HL-60 (cell line): Measurements from ENCODE around the gene PARP12.

ENCODE experiments used
- DNase-seq, 2 experiments: peaks; one replicate each; pipeline ENCODE4 v3.0.0-alpha.2; 2010 to 2020; ENCODE audit warnings: low read depth in 1 of 2, low spot score in 1 of 2
- H3K27ac ChIP-seq: fragments of 250-450 bp; sonication (Bioruptor Pico); replicated peaks from 2 replicates; pipeline ENCODE4 v1.5.1; 2020; ENCODE audit warnings: mild to moderate bottlenecking, moderate library complexity
- H3K27me3 ChIP-seq: fragments of 250-450 bp; sonication (Bioruptor Pico); 2 replicates; pipeline ENCODE4 v1.5.1; 2021; ENCODE audit warnings: mild to moderate bottlenecking, moderate library complexity; ENCODE audit not compliant: insufficient read depth, poor library complexity, severe bottlenecking
- H3K4me3 ChIP-seq: replicated peaks from 2 replicates; pipeline ENCODE4 v1.5.1; 2011; ENCODE audit warnings: mild to moderate bottlenecking, control low read depth, low read length; ENCODE audit not compliant: insufficient read depth
- GABPA ChIP-seq: IDR thresholded peaks from 2 replicates; pipeline ENCODE4 v1.6.1; 2012; ENCODE audit warnings: low read depth
- POLR2AphosphoS5 ChIP-seq: IDR thresholded peaks from 2 replicates; pipeline ENCODE4 v1.6.1; 2012; ENCODE audit warnings: low read depth
- SPI1 ChIP-seq: IDR thresholded peaks from 2 replicates; pipeline ENCODE4 v1.6.1; 2012; ENCODE audit warnings: low read depth, mild to moderate bottlenecking, borderline replicate concordance
- TF ChIP-seq, protein P1 (sequence below): IDR thresholded peaks from one replicate; pipeline ENCODE4 v1.5.1; 2011; ENCODE audit warnings: low read length, control low read depth, inconsistent platforms; ENCODE audit not compliant: insufficient read depth
- TF ChIP-seq, protein P2 (sequence below): IDR thresholded peaks from 2 replicates; pipeline ENCODE4 v1.6.1; 2012; ENCODE audit warnings: low read depth; ENCODE audit not compliant: insufficient replicate concordance

PARP12 gene

DNA sequence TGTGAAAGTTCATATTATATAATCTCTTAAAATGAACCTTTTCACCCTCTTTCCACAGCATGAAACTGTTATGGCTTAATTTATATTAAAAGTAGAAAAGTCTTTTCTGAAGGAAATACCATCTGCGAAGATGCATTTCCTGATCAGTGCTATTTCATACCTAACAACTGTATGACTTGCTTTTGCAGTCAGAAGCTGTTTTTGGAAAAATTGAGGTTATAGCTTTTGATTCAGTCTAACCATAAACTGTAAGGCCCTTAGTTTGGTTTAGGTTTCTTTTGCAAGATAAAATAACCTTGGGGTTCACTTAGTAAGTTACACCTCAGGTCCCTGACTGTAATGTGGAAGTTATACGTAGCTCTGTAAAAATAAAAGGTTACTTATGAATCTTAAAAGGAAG lies 22.7 kb upstream of the PARP12 start:
- Histone ChIP-seq H3K27me3 (no peaks in the 10 kb centered on the region), H3K4me3 (no peak overlapping the region), H3K27ac (no peak overlapping the region)
- TF ChIP-seq, protein P1, sequence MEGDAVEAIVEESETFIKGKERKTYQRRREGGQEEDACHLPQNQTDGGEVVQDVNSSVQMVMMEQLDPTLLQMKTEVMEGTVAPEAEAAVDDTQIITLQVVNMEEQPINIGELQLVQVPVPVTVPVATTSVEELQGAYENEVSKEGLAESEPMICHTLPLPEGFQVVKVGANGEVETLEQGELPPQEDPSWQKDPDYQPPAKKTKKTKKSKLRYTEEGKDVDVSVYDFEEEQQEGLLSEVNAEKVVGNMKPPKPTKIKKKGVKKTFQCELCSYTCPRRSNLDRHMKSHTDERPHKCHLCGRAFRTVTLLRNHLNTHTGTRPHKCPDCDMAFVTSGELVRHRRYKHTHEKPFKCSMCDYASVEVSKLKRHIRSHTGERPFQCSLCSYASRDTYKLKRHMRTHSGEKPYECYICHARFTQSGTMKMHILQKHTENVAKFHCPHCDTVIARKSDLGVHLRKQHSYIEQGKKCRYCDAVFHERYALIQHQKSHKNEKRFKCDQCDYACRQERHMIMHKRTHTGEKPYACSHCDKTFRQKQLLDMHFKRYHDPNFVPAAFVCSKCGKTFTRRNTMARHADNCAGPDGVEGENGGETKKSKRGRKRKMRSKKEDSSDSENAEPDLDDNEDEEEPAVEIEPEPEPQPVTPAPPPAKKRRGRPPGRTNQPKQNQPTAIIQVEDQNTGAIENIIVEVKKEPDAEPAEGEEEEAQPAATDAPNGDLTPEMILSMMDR, result no peak
- TF ChIP-seq SPI1 (no peak), GABPA (no peak), POLR2AphosphoS5 (no peak)
- TF ChIP-seq, protein P2, sequence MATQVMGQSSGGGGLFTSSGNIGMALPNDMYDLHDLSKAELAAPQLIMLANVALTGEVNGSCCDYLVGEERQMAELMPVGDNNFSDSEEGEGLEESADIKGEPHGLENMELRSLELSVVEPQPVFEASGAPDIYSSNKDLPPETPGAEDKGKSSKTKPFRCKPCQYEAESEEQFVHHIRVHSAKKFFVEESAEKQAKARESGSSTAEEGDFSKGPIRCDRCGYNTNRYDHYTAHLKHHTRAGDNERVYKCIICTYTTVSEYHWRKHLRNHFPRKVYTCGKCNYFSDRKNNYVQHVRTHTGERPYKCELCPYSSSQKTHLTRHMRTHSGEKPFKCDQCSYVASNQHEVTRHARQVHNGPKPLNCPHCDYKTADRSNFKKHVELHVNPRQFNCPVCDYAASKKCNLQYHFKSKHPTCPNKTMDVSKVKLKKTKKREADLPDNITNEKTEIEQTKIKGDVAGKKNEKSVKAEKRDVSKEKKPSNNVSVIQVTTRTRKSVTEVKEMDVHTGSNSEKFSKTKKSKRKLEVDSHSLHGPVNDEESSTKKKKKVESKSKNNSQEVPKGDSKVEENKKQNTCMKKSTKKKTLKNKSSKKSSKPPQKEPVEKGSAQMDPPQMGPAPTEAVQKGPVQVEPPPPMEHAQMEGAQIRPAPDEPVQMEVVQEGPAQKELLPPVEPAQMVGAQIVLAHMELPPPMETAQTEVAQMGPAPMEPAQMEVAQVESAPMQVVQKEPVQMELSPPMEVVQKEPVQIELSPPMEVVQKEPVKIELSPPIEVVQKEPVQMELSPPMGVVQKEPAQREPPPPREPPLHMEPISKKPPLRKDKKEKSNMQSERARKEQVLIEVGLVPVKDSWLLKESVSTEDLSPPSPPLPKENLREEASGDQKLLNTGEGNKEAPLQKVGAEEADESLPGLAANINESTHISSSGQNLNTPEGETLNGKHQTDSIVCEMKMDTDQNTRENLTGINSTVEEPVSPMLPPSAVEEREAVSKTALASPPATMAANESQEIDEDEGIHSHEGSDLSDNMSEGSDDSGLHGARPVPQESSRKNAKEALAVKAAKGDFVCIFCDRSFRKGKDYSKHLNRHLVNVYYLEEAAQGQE, result no peak
- DNase-seq, result no peak

DNA sequence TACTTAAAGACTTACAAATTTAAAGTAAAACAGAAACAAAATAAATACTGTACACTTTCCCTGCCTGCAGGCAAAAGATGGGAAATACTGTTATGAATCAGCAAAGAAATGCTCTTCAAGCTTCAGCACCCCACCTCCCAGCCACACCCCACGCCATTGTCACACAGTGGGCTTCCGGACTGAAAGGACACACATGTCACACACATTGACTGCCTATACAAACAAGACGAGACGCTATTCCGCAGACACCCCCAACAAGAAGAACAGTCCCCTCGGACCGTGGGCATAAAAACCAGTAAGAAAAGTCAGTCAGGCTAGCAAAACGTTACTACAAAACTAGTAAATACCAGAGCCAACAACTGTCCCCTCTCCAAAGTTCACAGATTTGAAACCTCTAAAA lies 22.2 kb upstream of the PARP12 start:
- TF ChIP-seq, protein P1, result no peak
- TF ChIP-seq POLR2AphosphoS5, result no peak
- no peak for TF ChIP-seq SPI1
- TF ChIP-seq, protein P2, result no peak
- TF ChIP-seq GABPA, result no peak
- H3K27ac ChIP-seq, result no peak overlapping the region
- no peak for DNase-seq
- H3K27me3 ChIP-seq, result no peaks in the 10 kb centered on the region
- no peak overlapping the region for H3K4me3 ChIP-seq

DNA sequence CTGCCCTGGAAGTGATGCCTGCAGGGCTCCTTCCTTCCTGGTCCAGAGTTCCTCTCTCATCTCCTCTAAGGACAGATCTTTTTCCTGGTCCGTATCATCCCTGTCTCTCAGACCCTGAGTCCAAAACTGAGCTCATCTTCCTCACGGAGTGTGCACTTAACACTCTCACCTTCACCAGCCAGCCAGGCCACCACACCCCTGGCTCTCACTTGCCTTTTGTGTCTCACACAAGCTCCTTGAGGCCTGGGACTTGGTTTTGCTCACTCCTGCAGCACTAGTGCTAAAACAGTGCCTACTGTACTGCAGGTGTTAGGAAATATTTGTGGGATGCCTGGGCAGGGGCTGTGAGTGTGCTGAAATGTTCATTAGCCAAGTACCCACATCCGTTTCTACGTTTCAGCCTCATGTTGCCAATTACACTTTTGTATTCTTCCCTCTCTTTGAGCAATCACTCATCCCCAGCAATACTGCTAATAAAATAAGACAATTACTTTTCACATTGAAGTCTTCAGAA lies 21.4 kb upstream of the PARP12 start:
- H3K27me3 ChIP-seq, result no peaks in the 10 kb centered on the region
- no peak overlapping the region; the same call in 1 of the 2 replicates for H3K27ac ChIP-seq
- 0 out of 2 replicates have a peak, but pooled peaks have one; percentile 23 for TF ChIP-seq POLR2AphosphoS5
- TF ChIP-seq, protein P2, result no peak
- TF ChIP-seq SPI1, result no peak
- no peak for TF ChIP-seq GABPA
- TF ChIP-seq, protein P1, result no peak
- no peak overlapping the region for H3K4me3 ChIP-seq
- DNase-seq, result peak in 1 of 2 experiments; percentile 75
